Thyroid gland (tissue), 4 donors: Measurements from ENCODE around the gene OSBP2. TPM values are rescaled to one million over a fixed set of nuclear protein-coding genes. Genes with fewer than 3 reads are reported as not detected.

Experiments used
- DNase-seq, 2 donors: peaks; one replicate each; pipeline ENCODE4 v3.0.0-alpha.2; 2019
- H3K27ac ChIP-seq, 3 donors: fragments of 200-600 bp; sonication (generic); 1 replicate in 2 of 3; 2 replicates in 1 of 3; pipeline ENCODE4 v1.5.1; 2016 to 2019; ENCODE audit warnings: mild to moderate bottlenecking in 1 of 3, moderate library complexity in 1 of 3
- H3K27me3 ChIP-seq: fragments of 200-600 bp; sonication (generic); one replicate; pipeline ENCODE4 v1.5.1; 2019
- H3K36me3 ChIP-seq, 2 donors: fragments of 200-600 bp; sonication (generic); one replicate each; pipeline ENCODE4 v1.5.1; 2016 to 2019
- H3K4me1 ChIP-seq, 2 donors: fragments of 200-600 bp; sonication (generic); one replicate each; pipeline ENCODE4 v1.5.1; 2017 to 2019
- H3K4me3 ChIP-seq, 3 donors: fragments of 200-600 bp; sonication (generic); replicated peaks in 1 of 3; 1 replicate in 2 of 3; 2 replicates in 1 of 3; pipeline ENCODE4 v1.5.1; 2016; ENCODE audit warnings: mild to moderate bottlenecking in 1 of 3
- H3K9me3 ChIP-seq: fragments of 200-600 bp; sonication (generic); one replicate; pipeline ENCODE4 v1.5.1; 2017
- CTCF ChIP-seq, 6 experiments: fragments of 200-600 bp in 3 of 6; fragments of 450-650 bp in 3 of 6; sonication (generic) in 3 of 6; IDR thresholded peaks; one replicate each; pipeline ENCODE4 v1.5.1; 2016 to 2019; ENCODE audit warnings: antibody characterized with exemption in 6 of 6, mild to moderate bottlenecking in 2 of 6, inconsistent platforms in 1 of 6, moderate library complexity in 1 of 6
- POLR2A ChIP-seq, 2 donors: fragments of 450-650 bp; IDR thresholded peaks; one replicate each; pipeline ENCODE4 v1.6.1; 2017; ENCODE audit warnings: antibody characterized with exemption in 2 of 2, mild to moderate bottlenecking in 2 of 2, moderate library complexity in 1 of 2
- WGBS, 2 donors: methylation state at CpG; one replicate each; pipeline ENCODE4 v1.1.5; 2017; 5-methylcytosine and 5-hydroxymethylcytosine counted together
- intact Hi-C: fragments of 100-400 bp; cut with DNase I; formaldehyde crosslinking; loops from one replicate; pipeline ENCODE4 v1.15.1; 2023
- total RNA-seq, 4 donors: library from RNA; depleted of rRNA; stranded (reverse); fragments of >200 nt; gene quantifications; one replicate each; pipeline ENCODE4 v1.2.3, GENCODE V29; 2016

Gene OSBP2
- total RNA-seq, 4 donors from 2014 or later = 7.8 to 13.4 (median 11.5) TPM

GRCh38 chr22:30866216-30866615 is 171.5 kb downstream of the OSBP2 start:
- no peak overlapping the region for H3K27ac ChIP-seq
- WGBS, 2 donors = 84 to 86% methylated on average over 8 of the region's 8 CpGs
- intact Hi-C loops = no loop called here
- H3K4me1 ChIP-seq = no peaks in the 10 kb centered on the region
- TF ChIP-seq CTCF (IDR thresholded peaks at IDR 0.05) (no peak), POLR2A (IDR thresholded peaks at IDR 0.05) (no peak)
- no peak overlapping the region for H3K4me3 ChIP-seq
- H3K9me3 ChIP-seq = no peaks in the 10 kb centered on the region
- no peak for DNase-seq
- H3K36me3 ChIP-seq = no peaks in the 10 kb centered on the region
- H3K27me3 ChIP-seq = no peaks in the 10 kb centered on the region

- Histone ChIP-seq H3K4me3 (no peak overlapping the region), H3K27me3 (no peaks in the 10 kb centered on the region), H3K4me1 (no peaks in the 10 kb centered on the region), H3K36me3 (no peaks in the 10 kb centered on the region), H3K27ac (no peak overlapping the region), H3K9me3 (no peaks in the 10 kb centered on the region)
- intact Hi-C loops = no loop called here
- 88 to 91% methylated on average over 4 of the region's 4 CpGs for WGBS, 2 donors
- TF ChIP-seq POLR2A (IDR thresholded peaks at IDR 0.05) = no peak
- no peak for TF ChIP-seq CTCF (IDR thresholded peaks at IDR 0.05)
- DNase-seq = no peak
Observed at GRCh38 chr22:30866811-30867271, 172.2 kb downstream of the OSBP2 start.

GRCh38 chr22:30867746-30868662 is 173.3 kb downstream of the OSBP2 start:
- Histone ChIP-seq H3K27ac (no peak overlapping the region), H3K36me3 (no peaks in the 10 kb centered on the region), H3K27me3 (no peaks in the 10 kb centered on the region), H3K4me1 (no peaks in the 10 kb centered on the region), H3K9me3 (no peaks in the 10 kb centered on the region), H3K4me3 (no peak overlapping the region)
- intact Hi-C loops = no loop called here
- no peak for TF ChIP-seq POLR2A (IDR thresholded peaks at IDR 0.05)
- TF ChIP-seq CTCF (IDR thresholded peaks at IDR 0.05) = no peak
- WGBS, 2 donors = 90 to 99% methylated on average over 11 of the region's 19 CpGs
- no peak for DNase-seq

GRCh38 chr22:30868663-30869385 is 174.2 kb downstream of the OSBP2 start:
- no peak overlapping the region for H3K27ac ChIP-seq
- H3K9me3 ChIP-seq = no peaks in the 10 kb centered on the region
- H3K4me3 ChIP-seq = no peak overlapping the region
- H3K27me3 ChIP-seq = no peaks in the 10 kb centered on the region
- DNase-seq = no peak
- no peaks in the 10 kb centered on the region for H3K36me3 ChIP-seq
- TF ChIP-seq CTCF (IDR thresholded peaks at IDR 0.05) (no peak), POLR2A (IDR thresholded peaks at IDR 0.05) (no peak)
- WGBS, 2 donors = 74 to 77% methylated on average over 11 to 12 of the region's 12 CpGs
- intact Hi-C loops = no loop called here
- H3K4me1 ChIP-seq = no peaks in the 10 kb centered on the region
